Measurements from ENCODE around the gene ISLR.

GRCh38 chr15:74165461-74165860 lies 8.0 kb upstream of the ISLR start:
- TF ChIP-seq, protein P1, sequence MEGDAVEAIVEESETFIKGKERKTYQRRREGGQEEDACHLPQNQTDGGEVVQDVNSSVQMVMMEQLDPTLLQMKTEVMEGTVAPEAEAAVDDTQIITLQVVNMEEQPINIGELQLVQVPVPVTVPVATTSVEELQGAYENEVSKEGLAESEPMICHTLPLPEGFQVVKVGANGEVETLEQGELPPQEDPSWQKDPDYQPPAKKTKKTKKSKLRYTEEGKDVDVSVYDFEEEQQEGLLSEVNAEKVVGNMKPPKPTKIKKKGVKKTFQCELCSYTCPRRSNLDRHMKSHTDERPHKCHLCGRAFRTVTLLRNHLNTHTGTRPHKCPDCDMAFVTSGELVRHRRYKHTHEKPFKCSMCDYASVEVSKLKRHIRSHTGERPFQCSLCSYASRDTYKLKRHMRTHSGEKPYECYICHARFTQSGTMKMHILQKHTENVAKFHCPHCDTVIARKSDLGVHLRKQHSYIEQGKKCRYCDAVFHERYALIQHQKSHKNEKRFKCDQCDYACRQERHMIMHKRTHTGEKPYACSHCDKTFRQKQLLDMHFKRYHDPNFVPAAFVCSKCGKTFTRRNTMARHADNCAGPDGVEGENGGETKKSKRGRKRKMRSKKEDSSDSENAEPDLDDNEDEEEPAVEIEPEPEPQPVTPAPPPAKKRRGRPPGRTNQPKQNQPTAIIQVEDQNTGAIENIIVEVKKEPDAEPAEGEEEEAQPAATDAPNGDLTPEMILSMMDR (IDR thresholded peaks at IDR 0.05): no peak
- no peak for TF ChIP-seq POLR2AphosphoS5 (IDR thresholded peaks at IDR 0.05)
